SK-N-SH (cell line): ENCODE results near the gene RIT1. TPM values are rescaled to one million over a fixed set of nuclear protein-coding genes. Genes with fewer than 3 reads are reported as not detected.

Experiments
- CTCF ChIA-PET: fragments of 300-600, 350-600 bp; formaldehyde crosslinking; extraction: SDS; loops from one replicate; lab custom pipeline; 2021; lab: Yijun Ruan, JAX
- POLR2A ChIA-PET: fragments of 350-600 bp; sonication (Branson Sonifier 250); formaldehyde crosslinking; extraction: SDS; loops from one replicate; lab custom pipeline; 2020; ENCODE audit warnings: antibody characterized with exemption, inconsistent platforms; lab: Yijun Ruan, JAX
- DNase-seq: peaks from one replicate; pipeline ENCODE4 v3.0.0; 2012
- H2AFZ ChIP-seq: fragments of 200-600 bp; sonication (generic); 2 replicates; pipeline ENCODE4 v1.8.1; 2016; ENCODE audit warnings: antibody characterized with exemption, mild to moderate bottlenecking, low read depth
- H3F3A ChIP-seq: fragments of 200-600 bp; sonication (generic); replicated peaks from 2 replicates; pipeline ENCODE3; 2016; ENCODE audit warnings: antibody characterized with exemption, mild to moderate bottlenecking; ENCODE audit not compliant: insufficient read depth
- H3K27ac ChIP-seq, 2 experiments: fragments of 200-500 bp in 1 of 2; fragments of 200-600 bp in 1 of 2; sonication (Bioruptor generic) in 1 of 2; sonication (generic), shearing (Covaris generic) in 1 of 2; 2 replicates each; pipeline versions ENCODE4 v1.5.1 to v1.6.1; 2014 to 2016; ENCODE audit warnings: low read depth in 2 of 2, inconsistent platforms in 1 of 2, low read length in 1 of 2, mild to moderate bottlenecking in 1 of 2, mixed read lengths in 1 of 2
- H3K27me3 ChIP-seq: fragments of 200-600 bp; sonication (generic), shearing (Covaris generic); 2 replicates; pipeline ENCODE4 v1.6.1; 2016; ENCODE audit warnings: mixed run types; ENCODE audit not compliant: insufficient read depth
- H3K36me3 ChIP-seq, 2 experiments: fragments of 200-500 bp in 1 of 2; fragments of 200-600 bp in 1 of 2; sonication (Bioruptor generic) in 1 of 2; sonication (generic) in 1 of 2; replicated peaks in 1 of 2; 2 replicates each; pipeline versions ENCODE3 to v1.5.1; 2014 to 2016; ENCODE audit warnings: low read length in 1 of 2, mild to moderate bottlenecking in 1 of 2; ENCODE audit not compliant: insufficient read depth in 2 of 2, control insufficient read depth in 1 of 2
- H3K4me1 ChIP-seq, 2 experiments: fragments of 200-500 bp in 1 of 2; fragments of 200-600 bp in 1 of 2; sonication (Bioruptor generic) in 1 of 2; sonication (generic), shearing (Covaris generic) in 1 of 2; 2 replicates each; pipeline versions ENCODE4 v1.5.1 to v1.6.1; 2014 to 2016; ENCODE audit warnings: low read depth in 1 of 2, low read length in 1 of 2, mixed run types in 1 of 2; ENCODE audit not compliant: insufficient read depth in 2 of 2, control insufficient read depth in 1 of 2
- H3K4me2 ChIP-seq: fragments of 200-600 bp; sonication (generic), shearing (Covaris generic); 2 replicates; pipeline ENCODE4 v1.6.1; 2017; ENCODE audit warnings: mixed run types
- H3K4me3 ChIP-seq, 2 experiments: fragments of 200-500 bp in 1 of 2; fragments of 200-600 bp in 1 of 2; sonication (Bioruptor generic) in 1 of 2; sonication (generic), shearing (Covaris generic) in 1 of 2; 2 replicates each; pipeline versions ENCODE4 v1.5.1 to v1.8.1; 2014 to 2016; ENCODE audit warnings: low read depth in 2 of 2, inconsistent platforms in 1 of 2, low read length in 1 of 2, mild to moderate bottlenecking in 1 of 2, mixed read lengths in 1 of 2, moderate library complexity in 1 of 2
- H3K79me2 ChIP-seq: fragments of 200-600 bp; sonication (generic); 2 replicates; pipeline ENCODE4 v1.8.1; 2017; ENCODE audit warnings: mild to moderate bottlenecking; ENCODE audit not compliant: insufficient read depth
- H3K9ac ChIP-seq: fragments of 200-600 bp; sonication (generic); 2 replicates; pipeline ENCODE4 v1.6.1; 2017; ENCODE audit warnings: mixed run types
- H3K9me2 ChIP-seq: fragments of 200-600 bp; sonication (generic); 2 replicates; pipeline ENCODE4 v1.6.1; 2017; ENCODE audit warnings: mixed run types
- H3K9me3 ChIP-seq: fragments of 200-600 bp; sonication (generic); 2 replicates; pipeline ENCODE4 v1.6.1; 2017; ENCODE audit warnings: mixed run types, mild to moderate bottlenecking, moderate library complexity
- H4K20me1 ChIP-seq: fragments of 200-600 bp; sonication (generic); 2 replicates; pipeline ENCODE4 v1.6.1; 2017; ENCODE audit warnings: mild to moderate bottlenecking, mixed run types; ENCODE audit not compliant: insufficient read depth
- CHD2 ChIP-seq: fragments of 150-350 bp; IDR thresholded peaks from 2 replicates; pipeline ENCODE4 v1.6.1; 2018; ENCODE audit warnings: low read length; ENCODE audit not compliant: partially characterized antibody
- EZH2phosphoT487 ChIP-seq: fragments of 200-600 bp; sonication (generic); IDR thresholded peaks from 2 replicates; pipeline ENCODE4 v1.6.1; 2017; ENCODE audit warnings: low read depth, mixed run types, mild to moderate bottlenecking, antibody characterized with exemption, moderate library complexity, borderline replicate concordance
- FOXJ3 ChIP-seq: sonication (generic); formaldehyde crosslinking; IDR thresholded peaks from 2 replicates; pipeline ENCODE4 v1.5.1; 2020; ENCODE audit warnings: mild to moderate bottlenecking, missing genetic modification reagents
- FOXM1 ChIP-seq: IDR thresholded peaks from 2 replicates; pipeline ENCODE4 v1.4.0; 2012; ENCODE audit warnings: low read depth, mild to moderate bottlenecking
- GABPA ChIP-seq: IDR thresholded peaks from 2 replicates; pipeline ENCODE4 v1.4.0; 2012; ENCODE audit warnings: low read depth, mild to moderate bottlenecking
- JUND ChIP-seq: IDR thresholded peaks from 2 replicates; pipeline ENCODE4 v1.4.0; 2012
- MEF2A ChIP-seq: IDR thresholded peaks from 2 replicates; pipeline ENCODE4 v1.4.0; 2012; ENCODE audit warnings: low read depth, borderline replicate concordance
- MXI1 ChIP-seq: IDR thresholded peaks from 2 replicates; pipeline ENCODE4 v1.6.1; 2012; ENCODE audit warnings: mild to moderate bottlenecking, low read depth, low read length, improper control_type of control experiment
- NRF1 ChIP-seq: IDR thresholded peaks from 2 replicates; pipeline ENCODE4 v1.6.1; 2012; ENCODE audit warnings: low read depth, mild to moderate bottlenecking, low read length
- POLR2AphosphoS5 ChIP-seq: IDR thresholded peaks from 2 replicates; pipeline ENCODE4 v1.6.1; 2012; ENCODE audit warnings: low read depth, low read length
- RAD21 ChIP-seq: IDR thresholded peaks from 2 replicates; pipeline ENCODE4 v1.6.1; 2012; ENCODE audit warnings: mild to moderate bottlenecking, low read length
- REST ChIP-seq: IDR thresholded peaks from 2 replicates; pipeline ENCODE4 v1.6.1; 2012; ENCODE audit warnings: mild to moderate bottlenecking, low read depth, low read length, moderate library complexity
- RFX5 ChIP-seq: IDR thresholded peaks from 2 replicates; pipeline ENCODE4 v1.6.1; 2012; ENCODE audit warnings: mild to moderate bottlenecking, improper control_type of control experiment, low read length
- SIN3A ChIP-seq: IDR thresholded peaks from 2 replicates; pipeline ENCODE4 v1.6.1; 2012; ENCODE audit warnings: low read depth, mild to moderate bottlenecking, low read length, moderate library complexity, borderline replicate concordance
- SMC3 ChIP-seq: IDR thresholded peaks from 2 replicates; pipeline ENCODE4 v1.6.1; 2012; ENCODE audit warnings: low read depth, low read length, improper control_type of control experiment
- TEAD4 ChIP-seq: IDR thresholded peaks from 2 replicates; pipeline ENCODE4 v1.4.0; 2012; ENCODE audit warnings: mild to moderate bottlenecking, borderline replicate concordance; ENCODE audit not compliant: insufficient read depth
- YY1 ChIP-seq: IDR thresholded peaks from 2 replicates; pipeline ENCODE4 v1.4.0; 2012; ENCODE audit warnings: low read depth, mild to moderate bottlenecking
- WGBS: methylation state at CpG from one replicate; pipeline ENCODE4 v1.1.6; 2017; ENCODE audit warnings: low lambda C conversion rate; 5-methylcytosine and 5-hydroxymethylcytosine counted together
- polyA plus RNA-seq, 3 experiments: library from polyadenylated mRNA; depleted of rRNA; stranded (reverse); fragments of >200 nt; gene quantifications; 2 replicates each; pipeline ENCODE4 v1.2.3, GENCODE V29; 2012
- TF ChIP-seq, protein P1 (sequence below): IDR thresholded peaks from 2 replicates; pipeline ENCODE4 v1.4.0; 2012; ENCODE audit warnings: low read depth
- TF ChIP-seq, protein P2 (sequence below): fragments of 150-350 bp; IDR thresholded peaks from 2 replicates; pipeline ENCODE4 v1.6.1; 2017; ENCODE audit warnings: antibody characterized with exemption, low read length, low read depth, borderline replicate concordance

The RIT1 gene
- polyA plus RNA-seq, 1 of the 3 experiments (the other 2 are of a cell fraction), result 28.8 TPM

DNA sequence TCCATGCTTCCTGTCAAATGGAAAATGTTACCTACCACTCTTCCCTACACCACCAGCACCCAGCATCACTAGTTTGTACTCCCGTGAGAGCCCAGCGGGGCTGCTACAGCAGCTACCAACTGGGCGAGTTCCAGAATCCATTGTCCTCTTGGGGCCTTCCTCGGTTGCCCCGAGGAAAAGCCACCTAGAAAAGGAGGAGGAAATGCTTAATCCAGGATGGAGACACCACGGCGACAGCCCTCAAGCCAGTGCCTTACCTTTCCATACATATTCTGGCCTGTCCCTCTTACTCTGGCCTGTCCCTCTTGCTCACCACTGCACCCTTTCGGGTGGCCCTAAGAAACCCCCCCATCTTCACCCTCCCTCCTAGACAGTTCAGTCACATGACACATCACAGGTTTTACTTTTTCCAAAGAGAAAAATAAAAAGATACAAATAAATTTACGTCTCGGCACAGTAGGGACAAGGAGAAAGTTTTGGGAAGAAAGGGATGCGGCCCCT is 478 bp downstream of the RIT1 start (continued):
- TF ChIP-seq CHD2 (no peak), RFX5 (no peak), EZH2phosphoT487 (no peak), SIN3A (0 out of 2 replicates have a peak, but pooled peaks have one; percentile 42), YY1 (no peak), MXI1 (0 out of 2 replicates have a peak, but pooled peaks have one; percentile 40), GABPA (no peak)

GRCh38 chr1:155909894-155910293 is 1.3 kb downstream of the RIT1 start:
- H3K9me2 ChIP-seq, result no peaks in the 10 kb centered on the region
- H3K9ac ChIP-seq, result peak overlapping the region; percentile 86; the same call in 1 of the 2 replicates
- peak overlapping the region; percentile 98 for H3K4me2 ChIP-seq
- peaks cover 46% of the 10 kb centered on the region for H3F3A ChIP-seq
- H2AFZ ChIP-seq, result no peak overlapping the region
- no peaks in the 10 kb centered on the region for H3K27me3 ChIP-seq
- no peaks in the 10 kb centered on the region for H4K20me1 ChIP-seq
- peaks cover 61% of the 10 kb centered on the region for H3K79me2 ChIP-seq
- peaks cover 43 to 86% of the 10 kb centered on the region in 2 experiments for H3K36me3 ChIP-seq
- TF ChIP-seq JUND (no peak), NRF1 (no peak), EZH2phosphoT487 (no peak), POLR2AphosphoS5 (no peak), RAD21 (no peak), MEF2A (no peak), FOXJ3 (CRISPR knock-in tag) (no peak), SIN3A (no peak), TEAD4 (no peak), CHD2 (no peak), MXI1 (no peak), GABPA (no peak), SMC3 (no peak), REST (no peak), FOXM1 (no peak)
- TF ChIP-seq, protein P1, sequence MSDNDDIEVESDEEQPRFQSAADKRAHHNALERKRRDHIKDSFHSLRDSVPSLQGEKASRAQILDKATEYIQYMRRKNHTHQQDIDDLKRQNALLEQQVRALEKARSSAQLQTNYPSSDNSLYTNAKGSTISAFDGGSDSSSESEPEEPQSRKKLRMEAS, result no peak
- TF ChIP-seq, protein P2, sequence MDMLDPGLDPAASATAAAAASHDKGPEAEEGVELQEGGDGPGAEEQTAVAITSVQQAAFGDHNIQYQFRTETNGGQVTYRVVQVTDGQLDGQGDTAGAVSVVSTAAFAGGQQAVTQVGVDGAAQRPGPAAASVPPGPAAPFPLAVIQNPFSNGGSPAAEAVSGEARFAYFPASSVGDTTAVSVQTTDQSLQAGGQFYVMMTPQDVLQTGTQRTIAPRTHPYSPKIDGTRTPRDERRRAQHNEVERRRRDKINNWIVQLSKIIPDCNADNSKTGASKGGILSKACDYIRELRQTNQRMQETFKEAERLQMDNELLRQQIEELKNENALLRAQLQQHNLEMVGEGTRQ, result no peak
- POLR2A ChIA-PET, result no interaction called here
- H3K9me3 ChIP-seq, result no peaks in the 10 kb centered on the region
- peak overlapping the region; percentile 56 to 94 for H3K4me3 ChIP-seq
- DNase-seq, result no peak
- peak overlapping the region in 1 of 2 experiments; percentile 70; a peak in 1 of 4 replicates for H3K27ac ChIP-seq
- peaks cover 8% of the 10 kb centered on the region in 2 experiments; a peak in 3 of 4 replicates for H3K4me1 ChIP-seq
- CTCF ChIA-PET, result interaction anchor here (1.1 kb wide), 1 partner anchor 19 kb away, joined by 3 read pairs; no protein-coding TSS in a partner anchor
- WGBS, result 86% methylated on average over 4 of the region's 4 CpGs
